ENCODE measurements around the gene BLOC1S6.

The BLOC1S6 gene

DNA sequence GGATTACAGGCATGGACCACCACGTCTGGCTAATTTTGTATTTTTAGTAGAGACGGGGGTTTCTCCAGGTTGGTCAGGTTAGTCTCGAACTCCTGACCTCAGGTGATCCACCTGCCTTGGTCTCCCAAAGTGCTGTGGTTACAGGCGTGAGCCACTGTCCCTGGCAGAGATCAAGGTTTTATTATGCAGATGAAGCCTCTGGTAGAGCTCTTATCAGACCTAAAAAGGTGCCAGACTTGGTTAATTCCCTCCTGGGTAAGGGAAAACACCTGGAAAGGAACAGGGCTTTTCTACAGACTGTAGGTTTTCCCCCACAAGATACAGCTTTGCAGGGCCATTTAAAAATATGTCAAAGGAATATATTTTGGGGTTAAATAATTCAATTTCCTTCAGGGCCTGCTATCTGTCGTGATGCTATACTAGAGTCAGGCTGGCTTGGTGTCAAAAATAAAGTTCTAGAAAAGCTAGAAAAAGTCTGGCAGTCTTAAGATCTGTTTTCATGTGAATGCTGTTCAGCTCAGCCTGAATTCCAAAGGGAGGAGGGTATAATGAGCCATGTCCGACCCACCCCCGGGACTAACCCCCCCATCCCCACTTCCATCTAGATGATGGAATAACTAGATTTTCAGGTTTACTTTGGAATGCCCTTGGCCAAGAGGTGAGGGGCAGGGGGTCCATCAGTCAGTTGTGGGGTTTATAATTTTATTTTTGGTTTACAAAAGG lies 1.9 kb upstream of the BLOC1S6 start:
- DNase-seq, result no peak
- no peaks in the 10 kb centered on the region for H3K36me3 ChIP-seq (replicated peaks)
- in situ Hi-C loops (cut with HindIII; ENCODE audit: low pct_ligation_motif_present, low sequenced_read_pairs), result no loop called here
- H3K4me3 ChIP-seq (ENCODE audit: low read depth, low read length), result no peak overlapping the region
- H3K27me3 ChIP-seq (replicated peaks), result no peaks in the 10 kb centered on the region
- TF ChIP-seq, protein P1, sequence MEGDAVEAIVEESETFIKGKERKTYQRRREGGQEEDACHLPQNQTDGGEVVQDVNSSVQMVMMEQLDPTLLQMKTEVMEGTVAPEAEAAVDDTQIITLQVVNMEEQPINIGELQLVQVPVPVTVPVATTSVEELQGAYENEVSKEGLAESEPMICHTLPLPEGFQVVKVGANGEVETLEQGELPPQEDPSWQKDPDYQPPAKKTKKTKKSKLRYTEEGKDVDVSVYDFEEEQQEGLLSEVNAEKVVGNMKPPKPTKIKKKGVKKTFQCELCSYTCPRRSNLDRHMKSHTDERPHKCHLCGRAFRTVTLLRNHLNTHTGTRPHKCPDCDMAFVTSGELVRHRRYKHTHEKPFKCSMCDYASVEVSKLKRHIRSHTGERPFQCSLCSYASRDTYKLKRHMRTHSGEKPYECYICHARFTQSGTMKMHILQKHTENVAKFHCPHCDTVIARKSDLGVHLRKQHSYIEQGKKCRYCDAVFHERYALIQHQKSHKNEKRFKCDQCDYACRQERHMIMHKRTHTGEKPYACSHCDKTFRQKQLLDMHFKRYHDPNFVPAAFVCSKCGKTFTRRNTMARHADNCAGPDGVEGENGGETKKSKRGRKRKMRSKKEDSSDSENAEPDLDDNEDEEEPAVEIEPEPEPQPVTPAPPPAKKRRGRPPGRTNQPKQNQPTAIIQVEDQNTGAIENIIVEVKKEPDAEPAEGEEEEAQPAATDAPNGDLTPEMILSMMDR (IDR thresholded peaks at IDR 0.05; ENCODE audit: low read depth, low read length, missing control alignments), result no peak
- H3K27ac ChIP-seq, result no peak overlapping the region

- no peak for DNase-seq
- no peak overlapping the region for H3K27ac ChIP-seq
- in situ Hi-C loops (cut with HindIII; ENCODE audit: low pct_ligation_motif_present, low sequenced_read_pairs), result no loop called here
Observed at GRCh38 chr15:45586125-45586524, 1.1 kb upstream of the BLOC1S6 start.

GRCh38 chr15:45586601-45587094 lies 531 bp upstream of the BLOC1S6 start:
- no peak for DNase-seq

More at GRCh38 chr15:45586125-45586524, 1.1 kb upstream of the BLOC1S6 start:
- TF ChIP-seq, protein P1 (IDR thresholded peaks at IDR 0.05; ENCODE audit: low read depth, low read length, missing control alignments), result no peak
- Histone ChIP-seq H3K36me3 (replicated peaks) (no peaks in the 10 kb centered on the region), H3K27me3 (replicated peaks) (no peaks in the 10 kb centered on the region), H3K4me3 (ENCODE audit: low read depth, low read length) (peak overlapping the region; percentile 95)

GRCh38 chr15:45587863-45588170 lies 638 bp downstream of the BLOC1S6 start:
- H3K27ac ChIP-seq, result peak overlapping the region; percentile 95
- H3K36me3 ChIP-seq (replicated peaks), result peaks cover 2% of the 10 kb centered on the region
- DNase-seq, result no peak
- H3K4me3 ChIP-seq (ENCODE audit: low read depth, low read length), result peak overlapping the region; percentile 95
- TF ChIP-seq, protein P1 (IDR thresholded peaks at IDR 0.05; ENCODE audit: low read depth, low read length, missing control alignments), result no peak
- no peaks in the 10 kb centered on the region for H3K27me3 ChIP-seq (replicated peaks)
- in situ Hi-C loops (cut with HindIII; ENCODE audit: low pct_ligation_motif_present, low sequenced_read_pairs), result no loop called here

More at GRCh38 chr15:45586601-45587094, 531 bp upstream of the BLOC1S6 start:
- no peaks in the 10 kb centered on the region for H3K27me3 ChIP-seq (replicated peaks)
- in situ Hi-C loops (cut with HindIII; ENCODE audit: low pct_ligation_motif_present, low sequenced_read_pairs), result no loop called here
- H3K4me3 ChIP-seq (ENCODE audit: low read depth, low read length), result peak overlapping the region; percentile 95
- no peaks in the 10 kb centered on the region for H3K36me3 ChIP-seq (replicated peaks)
- TF ChIP-seq, protein P1 (IDR thresholded peaks at IDR 0.05; ENCODE audit: low read depth, low read length, missing control alignments), result no peak
- H3K27ac ChIP-seq, result peak overlapping the region; percentile 95

GRCh38 chr15:45588219-45588875 lies 1.2 kb downstream of the BLOC1S6 start:
- Histone ChIP-seq H3K27me3 (replicated peaks) (no peaks in the 10 kb centered on the region), H3K36me3 (replicated peaks) (peaks cover 2% of the 10 kb centered on the region), H3K4me3 (ENCODE audit: low read depth, low read length) (peak overlapping the region; percentile 95), H3K27ac (peak overlapping the region; percentile 95)
- in situ Hi-C loops (cut with HindIII; ENCODE audit: low pct_ligation_motif_present, low sequenced_read_pairs), result no loop called here
- DNase-seq, result no peak
- TF ChIP-seq, protein P1 (IDR thresholded peaks at IDR 0.05; ENCODE audit: low read depth, low read length, missing control alignments), result peak; percentile 6

Data from brain microvascular endothelial cell (primary cell).